HEK293 (cell line): ENCODE data around the gene TLE3.
A peak's percentile ranks its signal among the peaks of the same experiment; 100 is the strongest.

ENCODE experiments used
- CTCF ChIA-PET: fragments of 350-600 bp; formaldehyde crosslinking; extraction: SDS; loops from one replicate; lab custom pipeline; 2021; ENCODE audit warnings: antibody characterized with exemption; lab: Yijun Ruan, JAX
- POLR2A ChIA-PET: fragments of 300-600 bp; formaldehyde crosslinking; extraction: SDS; loops from one replicate; lab custom pipeline; 2020; ENCODE audit warnings: antibody characterized with exemption, inconsistent platforms; lab: Yijun Ruan, JAX
- H3K27ac ChIP-seq: fragments of 200-500 bp; sonication (Bioruptor generic); 2 replicates; pipeline ENCODE4 v1.5.1; 2014; ENCODE audit warnings: low read depth, low read length, control low read depth, inconsistent platforms; ENCODE audit errors: extremely low read depth
- H3K36me3 ChIP-seq, 2 experiments: fragments of 200-500 bp in 1 of 2; sonication (Bioruptor generic) in 1 of 2; 1 replicate in 1 of 2; 2 replicates in 1 of 2; pipeline ENCODE4 v1.5.1; 2014 to 2017; ENCODE audit warnings: inconsistent platforms in 2 of 2, low read length in 2 of 2; ENCODE audit not compliant: control insufficient read depth in 2 of 2, insufficient read depth in 1 of 2
- H3K4me1 ChIP-seq: fragments of 200-500 bp; sonication (Bioruptor generic); 2 replicates; pipeline ENCODE4 v1.5.1; 2014; ENCODE audit warnings: mild to moderate bottlenecking, low read length, inconsistent platforms; ENCODE audit not compliant: control insufficient read depth, insufficient read depth
- H3K4me3 ChIP-seq: 2 replicates; pipeline ENCODE4 v1.5.1; 2011; ENCODE audit warnings: low read depth, mild to moderate bottlenecking, control low read depth, low read length, moderate library complexity
- H3K9me3 ChIP-seq: fragments of 200-500 bp; sonication (Bioruptor generic); 2 replicates; pipeline ENCODE4 v1.5.1; 2014; ENCODE audit warnings: low read depth, low read length, inconsistent platforms; ENCODE audit not compliant: control insufficient read depth, insufficient read depth
- FEZF1 ChIP-seq: fragments of 450-650 bp; formaldehyde crosslinking; IDR thresholded peaks from 2 replicates; pipeline ENCODE4 v1.5.1; 2016; ENCODE audit warnings: missing biosample characterization, missing genetic modification characterization
- KLF1 ChIP-seq: fragments of 450-650 bp; formaldehyde crosslinking; IDR thresholded peaks from 2 replicates; pipeline ENCODE4 v1.5.1; 2016; ENCODE audit warnings: missing biosample characterization, missing genetic modification characterization
- KLF16 ChIP-seq: fragments of 450-650 bp; formaldehyde crosslinking; IDR thresholded peaks from 2 replicates; pipeline ENCODE4 v1.5.1; 2017; ENCODE audit warnings: missing biosample characterization, missing genetic modification characterization
- PRDM10 ChIP-seq: fragments of 450-650 bp; formaldehyde crosslinking; IDR thresholded peaks from 2 replicates; pipeline ENCODE4 v1.5.1; 2016; ENCODE audit warnings: missing biosample characterization, missing genetic modification characterization
- REPIN1 ChIP-seq: fragments of 450-650 bp; formaldehyde crosslinking; IDR thresholded peaks from 2 replicates; pipeline ENCODE4 v1.5.1; 2017; ENCODE audit warnings: missing biosample characterization, missing genetic modification characterization, low read depth
- SCRT1 ChIP-seq: fragments of 450-650 bp; formaldehyde crosslinking; IDR thresholded peaks from 2 replicates; pipeline ENCODE4 v1.5.1; 2016; ENCODE audit warnings: missing biosample characterization, missing genetic modification characterization, borderline replicate concordance
- ZBTB17 ChIP-seq: fragments of 450-650 bp; formaldehyde crosslinking; IDR thresholded peaks from 2 replicates; pipeline ENCODE4 v1.5.1; 2016; ENCODE audit warnings: missing biosample characterization, missing genetic modification characterization
- ZBTB20 ChIP-seq: fragments of 450-650 bp; formaldehyde crosslinking; IDR thresholded peaks from 2 replicates; pipeline ENCODE4 v1.5.1; 2016; ENCODE audit warnings: missing biosample characterization, missing genetic modification characterization
- ZBTB48 ChIP-seq: fragments of 450-650 bp; formaldehyde crosslinking; IDR thresholded peaks from 2 replicates; pipeline ENCODE4 v1.5.1; 2016; ENCODE audit warnings: missing biosample characterization, missing genetic modification characterization
- ZFP3 ChIP-seq: fragments of 450-650 bp; formaldehyde crosslinking; IDR thresholded peaks from 2 replicates; pipeline ENCODE4 v1.5.1; 2016; ENCODE audit warnings: low read depth, missing biosample characterization, missing genetic modification characterization
- ZFP37 ChIP-seq: fragments of 450-650 bp; formaldehyde crosslinking; IDR thresholded peaks from 2 replicates; pipeline ENCODE4 v1.5.1; 2016; ENCODE audit warnings: missing biosample characterization, missing genetic modification characterization
- ZFP69B ChIP-seq: fragments of 450-650 bp; formaldehyde crosslinking; IDR thresholded peaks from 2 replicates; pipeline ENCODE4 v1.5.1; 2016; ENCODE audit warnings: missing biosample characterization, missing genetic modification characterization
- ZNF112 ChIP-seq: fragments of 450-650 bp; formaldehyde crosslinking; IDR thresholded peaks from 2 replicates; pipeline ENCODE4 v1.5.0; 2017; ENCODE audit warnings: missing biosample characterization, missing genetic modification characterization
- ZNF121 ChIP-seq: fragments of 450-650 bp; formaldehyde crosslinking; IDR thresholded peaks from 2 replicates; pipeline ENCODE4 v1.5.1; 2016; ENCODE audit warnings: missing biosample characterization, missing genetic modification characterization
- ZNF16 ChIP-seq: fragments of 450-650 bp; formaldehyde crosslinking; IDR thresholded peaks from 2 replicates; pipeline ENCODE4 v1.5.1; 2016; ENCODE audit warnings: low read depth, missing biosample characterization, missing genetic modification characterization
- ZNF239 ChIP-seq: fragments of 450-650 bp; formaldehyde crosslinking; IDR thresholded peaks from 2 replicates; pipeline ENCODE4 v1.5.1; 2016; ENCODE audit warnings: missing biosample characterization, missing genetic modification characterization
- ZNF394 ChIP-seq: fragments of 450-650 bp; formaldehyde crosslinking; IDR thresholded peaks from 2 replicates; pipeline ENCODE4 v1.5.1; 2016; ENCODE audit warnings: missing biosample characterization, missing genetic modification characterization, mild to moderate bottlenecking, moderate library complexity, borderline replicate concordance
- ZNF423 ChIP-seq: fragments of 450-650 bp; formaldehyde crosslinking; IDR thresholded peaks from 2 replicates; pipeline ENCODE4 v1.5.1; 2016; ENCODE audit warnings: missing biosample characterization, missing genetic modification characterization
- ZNF544 ChIP-seq: fragments of 450-650 bp; formaldehyde crosslinking; IDR thresholded peaks from 2 replicates; pipeline ENCODE4 v1.5.0; 2017; ENCODE audit warnings: missing biosample characterization, missing genetic modification characterization
- ZNF549 ChIP-seq: fragments of 450-650 bp; IDR thresholded peaks from 2 replicates; pipeline ENCODE4 v1.5.1; 2018; ENCODE audit warnings: missing biosample characterization, missing genetic modification characterization, mild to moderate bottlenecking, inconsistent platforms, moderate library complexity
- ZNF623 ChIP-seq: fragments of 450-650 bp; formaldehyde crosslinking; IDR thresholded peaks from 2 replicates; pipeline ENCODE4 v1.5.1; 2016; ENCODE audit warnings: missing biosample characterization, missing genetic modification characterization
- ZNF701 ChIP-seq: fragments of 450-650 bp; formaldehyde crosslinking; IDR thresholded peaks from 2 replicates; pipeline ENCODE4 v1.5.1; 2016; ENCODE audit warnings: missing biosample characterization, missing genetic modification characterization
- ZNF747 ChIP-seq: fragments of 450-650 bp; formaldehyde crosslinking; IDR thresholded peaks from 2 replicates; pipeline ENCODE4 v1.5.1; 2016; ENCODE audit warnings: missing biosample characterization, missing genetic modification characterization
- ZXDB ChIP-seq: fragments of 450-650 bp; formaldehyde crosslinking; IDR thresholded peaks from 2 replicates; pipeline ENCODE4 v1.5.1; 2016; ENCODE audit warnings: missing biosample characterization, missing genetic modification characterization
- TF ChIP-seq, protein P1 (sequence below): fragments of 450-650 bp; formaldehyde crosslinking; IDR thresholded peaks from 2 replicates; pipeline ENCODE4 v1.5.1; 2016; ENCODE audit warnings: missing biosample characterization, missing genetic modification characterization, borderline replicate concordance
- TF ChIP-seq, protein P2 (sequence below): fragments of 450-650 bp; formaldehyde crosslinking; optimal IDR thresholded peaks from 2 replicates; pipeline ENCODE3; 2016; ENCODE audit warnings: missing biosample characterization, mild to moderate bottlenecking, missing genetic modification characterization

The TLE3 gene

GRCh38 chr15:70125605-70126004 lies 27.9 kb upstream of the TLE3 start (continued):
- TF ChIP-seq, protein P1, sequence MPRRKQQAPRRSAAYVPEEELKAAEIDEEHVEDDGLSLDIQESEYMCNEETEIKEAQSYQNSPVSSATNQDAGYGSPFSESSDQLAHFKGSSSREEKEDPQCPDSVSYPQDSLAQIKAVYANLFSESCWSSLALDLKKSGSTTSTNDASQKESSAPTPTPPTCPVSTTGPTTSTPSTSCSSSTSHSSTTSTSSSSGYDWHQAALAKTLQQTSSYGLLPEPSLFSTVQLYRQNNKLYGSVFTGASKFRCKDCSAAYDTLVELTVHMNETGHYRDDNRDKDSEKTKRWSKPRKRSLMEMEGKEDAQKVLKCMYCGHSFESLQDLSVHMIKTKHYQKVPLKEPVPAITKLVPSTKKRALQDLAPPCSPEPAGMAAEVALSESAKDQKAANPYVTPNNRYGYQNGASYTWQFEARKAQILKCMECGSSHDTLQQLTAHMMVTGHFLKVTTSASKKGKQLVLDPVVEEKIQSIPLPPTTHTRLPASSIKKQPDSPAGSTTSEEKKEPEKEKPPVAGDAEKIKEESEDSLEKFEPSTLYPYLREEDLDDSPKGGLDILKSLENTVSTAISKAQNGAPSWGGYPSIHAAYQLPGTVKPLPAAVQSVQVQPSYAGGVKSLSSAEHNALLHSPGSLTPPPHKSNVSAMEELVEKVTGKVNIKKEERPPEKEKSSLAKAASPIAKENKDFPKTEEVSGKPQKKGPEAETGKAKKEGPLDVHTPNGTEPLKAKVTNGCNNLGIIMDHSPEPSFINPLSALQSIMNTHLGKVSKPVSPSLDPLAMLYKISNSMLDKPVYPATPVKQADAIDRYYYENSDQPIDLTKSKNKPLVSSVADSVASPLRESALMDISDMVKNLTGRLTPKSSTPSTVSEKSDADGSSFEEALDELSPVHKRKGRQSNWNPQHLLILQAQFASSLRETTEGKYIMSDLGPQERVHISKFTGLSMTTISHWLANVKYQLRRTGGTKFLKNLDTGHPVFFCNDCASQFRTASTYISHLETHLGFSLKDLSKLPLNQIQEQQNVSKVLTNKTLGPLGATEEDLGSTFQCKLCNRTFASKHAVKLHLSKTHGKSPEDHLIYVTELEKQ (tag by site-specific recombination), result no peak
- TF ChIP-seq FEZF1 (peak; percentile 84), ZNF121 (tag by site-specific recombination) (no peak), ZNF423 (tag by site-specific recombination) (peak; percentile 31; the same call in 1 of the 2 replicates), ZFP3 (tag by site-specific recombination) (no peak), PRDM10 (tag by site-specific recombination) (no peak)
- TF ChIP-seq, protein P2, sequence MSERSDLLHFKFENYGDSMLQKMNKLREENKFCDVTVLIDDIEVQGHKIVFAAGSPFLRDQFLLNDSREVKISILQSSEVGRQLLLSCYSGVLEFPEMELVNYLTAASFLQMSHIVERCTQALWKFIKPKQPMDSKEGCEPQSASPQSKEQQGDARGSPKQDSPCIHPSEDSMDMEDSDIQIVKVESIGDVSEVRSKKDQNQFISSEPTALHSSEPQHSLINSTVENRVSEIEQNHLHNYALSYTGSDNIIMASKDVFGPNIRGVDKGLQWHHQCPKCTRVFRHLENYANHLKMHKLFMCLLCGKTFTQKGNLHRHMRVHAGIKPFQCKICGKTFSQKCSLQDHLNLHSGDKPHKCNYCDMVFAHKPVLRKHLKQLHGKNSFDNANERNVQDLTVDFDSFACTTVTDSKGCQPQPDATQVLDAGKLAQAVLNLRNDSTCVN (tag by site-specific recombination), result no peak

- POLR2A ChIA-PET, result interaction anchor here (0.5 to 1.0 kb wide), 3 partner anchors 22 to 107 kb away, joined by 3 to 7 read pairs (median 3); partner anchors contain the start of gene TLE3
- TF ChIP-seq ZNF747 (tag by site-specific recombination) (no peak), FEZF1 (0 out of 2 replicates have a peak, but pooled peaks have one; percentile 14), SCRT1 (tag by site-specific recombination) (no peak), ZBTB17 (tag by site-specific recombination) (peak; percentile 58; the same call in 1 of the 2 replicates), ZFP3 (tag by site-specific recombination) (no peak), ZFP69B (tag by site-specific recombination) (no peak), ZNF549 (no peak), ZBTB20 (tag by site-specific recombination) (peak; percentile 71), ZNF112 (no peak), ZXDB (tag by site-specific recombination) (no peak), KLF1 (0 out of 2 replicates have a peak, but pooled peaks have one; percentile 32), ZNF544 (tag by site-specific recombination) (no peak), ZNF623 (no peak), REPIN1 (0 out of 2 replicates have a peak, but pooled peaks have one; percentile 18), ZFP37 (tag by site-specific recombination) (no peak), KLF16 (tag by site-specific recombination) (no peak), ZNF239 (no peak), ZNF16 (tag by site-specific recombination) (no peak), ZNF701 (tag by site-specific recombination) (no peak), ZBTB48 (tag by site-specific recombination) (no peak), ZNF394 (tag by site-specific recombination) (no peak)
Observed at GRCh38 chr15:70121624-70122302, 24.0 kb upstream of the TLE3 start.

More at GRCh38 chr15:70121624-70122302, 24.0 kb upstream of the TLE3 start:
- H3K4me1 ChIP-seq, result peaks cover 6% of the 10 kb centered on the region
- CTCF ChIA-PET, result interaction anchor here (0.6 to 2.0 kb wide), 6 partner anchors 11 to 366 kb away, joined by 3 to 4 read pairs (median 3); no protein-coding TSS in a partner anchor
- no peak overlapping the region for H3K27ac ChIP-seq
- no peaks in the 10 kb centered on the region for H3K36me3 ChIP-seq
- no peak overlapping the region for H3K4me3 ChIP-seq
- H3K9me3 ChIP-seq, result no peaks in the 10 kb centered on the region
